DOHH2 (cell line): ENCODE measurements around the gene CFAP298.

ENCODE experiments used
- H3F3A ChIP-seq: fragments of 200-600 bp; sonication (generic), shearing (Covaris generic); 2 replicates; pipeline ENCODE4 v1.6.0; 2016; ENCODE audit warnings: antibody characterized with exemption, mild to moderate bottlenecking; ENCODE audit not compliant: control insufficient read depth, insufficient read depth
- H3K27ac ChIP-seq: fragments of 200-600 bp; sonication (generic); 2 replicates; pipeline ENCODE4 v1.5.1; 2014; ENCODE audit warnings: low read depth, mild to moderate bottlenecking, low read length, moderate library complexity
- H3K27me3 ChIP-seq: fragments of 200-600 bp; sonication (generic); 2 replicates; pipeline ENCODE4 v1.6.1; 2014; ENCODE audit warnings: mild to moderate bottlenecking, low read length, mixed read lengths; ENCODE audit not compliant: control insufficient read depth
- H3K36me3 ChIP-seq: fragments of 200-600 bp; sonication (generic); 2 replicates; pipeline ENCODE4 v1.6.1; 2014; ENCODE audit warnings: mild to moderate bottlenecking, low read length, moderate library complexity, mixed read lengths; ENCODE audit not compliant: control insufficient read depth
- H3K4me1 ChIP-seq: fragments of 200-600 bp; sonication (generic); 2 replicates; pipeline ENCODE4 v1.6.1; 2014; ENCODE audit warnings: mild to moderate bottlenecking, low read length, mixed read lengths; ENCODE audit not compliant: control insufficient read depth
- H3K4me2 ChIP-seq: fragments of 200-600 bp; sonication (generic); 2 replicates; pipeline ENCODE4 v1.6.0; 2014; ENCODE audit warnings: mild to moderate bottlenecking, low read length, moderate library complexity
- H3K4me3 ChIP-seq: fragments of 200-600 bp; sonication (generic); 2 replicates; pipeline ENCODE4 v1.5.1; 2014; ENCODE audit warnings: mild to moderate bottlenecking, low read length, mixed read lengths
- H3K79me2 ChIP-seq: fragments of 200-600 bp; sonication (generic); 2 replicates; pipeline ENCODE4 v1.6.1; 2014; ENCODE audit warnings: mild to moderate bottlenecking, low read length, mixed read lengths; ENCODE audit not compliant: control insufficient read depth
- H3K9me2 ChIP-seq: fragments of 200-600 bp; sonication (generic); replicated peaks from 2 replicates; pipeline ENCODE4 v1.6.1; 2014; ENCODE audit warnings: mild to moderate bottlenecking, low read length, mixed read lengths; ENCODE audit not compliant: control insufficient read depth
- H3K9me3 ChIP-seq: fragments of 200-600 bp; sonication (generic); 2 replicates; pipeline ENCODE4 v1.6.1; 2014; ENCODE audit warnings: antibody characterized with exemption, low read length, mixed read lengths; ENCODE audit not compliant: control insufficient read depth, insufficient read depth
- H4K20me1 ChIP-seq: fragments of 200-600 bp; sonication (generic); 2 replicates; pipeline ENCODE4 v1.6.0; 2014; ENCODE audit warnings: low read depth, mild to moderate bottlenecking, antibody characterized with exemption, low read length, moderate library complexity; ENCODE audit not compliant: control insufficient read depth, insufficient read depth
- CTCF ChIP-seq: fragments of 200-600 bp; sonication (generic); IDR thresholded peaks from one replicate; pipeline ENCODE4 v1.5.1; 2014; ENCODE audit warnings: antibody characterized with exemption, mild to moderate bottlenecking, low read depth, low read length; ENCODE audit not compliant: poor library complexity, severe bottlenecking
- EZH2phosphoT487 ChIP-seq: fragments of 200-600 bp; sonication (generic); IDR thresholded peaks from 2 replicates; pipeline ENCODE4 v1.6.1; 2017; ENCODE audit warnings: borderline replicate concordance, mild to moderate bottlenecking, antibody characterized with exemption, low read length, moderate library complexity, mixed read lengths

Gene CFAP298

GRCh38 chr21:32581732-32582131 lies 30.4 kb downstream of the CFAP298 start:
- Histone ChIP-seq H4K20me1 (no peaks in the 10 kb centered on the region), H3K9me3 (no peaks in the 10 kb centered on the region), H3K4me1 (no peaks in the 10 kb centered on the region), H3K27me3 (no peaks in the 10 kb centered on the region), H3F3A (no peaks in the 10 kb centered on the region), H3K4me3 (no peak overlapping the region), H3K4me2 (no peak overlapping the region), H3K27ac (no peak overlapping the region), H3K79me2 (no peaks in the 10 kb centered on the region), H3K9me2 (no peaks in the 10 kb centered on the region), H3K36me3 (no peaks in the 10 kb centered on the region)
- no peak for TF ChIP-seq CTCF
- TF ChIP-seq EZH2phosphoT487: no peak

DNA sequence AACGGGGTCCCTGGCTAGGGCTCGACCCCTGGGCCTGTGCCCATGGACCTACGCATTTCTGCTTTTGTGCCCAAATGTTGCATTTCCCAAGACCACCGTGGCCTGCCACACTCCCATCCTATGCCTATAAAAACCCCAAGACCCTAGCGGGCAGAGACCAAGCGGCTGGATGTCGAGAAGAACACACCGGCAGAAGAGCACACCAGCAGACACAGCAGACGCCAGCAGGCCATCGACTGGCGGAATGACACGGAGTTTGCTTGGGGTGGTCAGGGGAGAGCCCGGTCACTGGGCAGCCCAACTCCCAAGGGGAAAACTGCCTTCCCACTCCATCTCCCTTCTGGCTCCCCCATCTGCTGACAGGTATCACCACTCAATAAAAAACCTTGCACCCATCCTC lies 31.2 kb downstream of the CFAP298 start:
- Histone ChIP-seq H3K27ac (no peak overlapping the region), H3K9me3 (no peaks in the 10 kb centered on the region), H3K4me2 (no peak overlapping the region), H3K4me1 (no peaks in the 10 kb centered on the region), H3K27me3 (no peaks in the 10 kb centered on the region), H4K20me1 (no peaks in the 10 kb centered on the region), H3K36me3 (no peaks in the 10 kb centered on the region), H3K4me3 (no peak overlapping the region), H3K9me2 (no peaks in the 10 kb centered on the region), H3K79me2 (no peaks in the 10 kb centered on the region), H3F3A (no peaks in the 10 kb centered on the region)
- TF ChIP-seq EZH2phosphoT487 (no peak), CTCF (no peak)

DNA sequence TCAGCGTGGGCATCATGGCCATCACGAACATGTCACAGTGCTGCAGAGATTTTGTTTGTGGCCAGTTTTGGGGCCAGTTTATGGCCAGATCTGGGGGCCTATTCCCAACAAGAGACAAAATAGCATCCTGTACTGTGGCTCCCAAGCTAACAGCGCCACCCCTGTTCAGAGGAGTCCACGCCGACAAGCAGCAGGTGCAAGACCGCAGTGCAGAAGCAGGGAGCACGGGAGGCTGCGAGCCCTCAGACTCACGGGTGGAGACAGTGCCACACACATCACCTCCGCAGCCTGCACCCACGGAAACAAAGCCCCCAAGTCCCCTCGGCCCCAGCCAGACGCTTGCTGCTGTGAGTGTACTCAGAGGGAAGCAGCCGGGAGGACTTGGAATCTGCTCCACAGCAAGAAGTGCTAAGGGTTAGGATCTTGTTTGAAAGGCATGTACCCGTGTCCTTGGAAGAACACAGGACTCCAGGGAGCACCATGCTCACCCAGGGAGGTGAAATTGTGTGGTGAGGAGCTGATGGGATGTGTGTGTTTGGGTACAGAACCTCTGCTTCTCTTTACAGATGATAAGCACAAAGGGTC lies 34.0 kb downstream of the CFAP298 start:
- H3K27me3 ChIP-seq: no peaks in the 10 kb centered on the region
- no peaks in the 10 kb centered on the region for H3K79me2 ChIP-seq
- no peaks in the 10 kb centered on the region for H4K20me1 ChIP-seq
- H3K9me2 ChIP-seq: no peaks in the 10 kb centered on the region
- H3K4me1 ChIP-seq: no peaks in the 10 kb centered on the region
- H3K27ac ChIP-seq: no peak overlapping the region
- no peaks in the 10 kb centered on the region for H3K9me3 ChIP-seq
- no peaks in the 10 kb centered on the region for H3K36me3 ChIP-seq
- H3K4me2 ChIP-seq: no peak overlapping the region
- H3F3A ChIP-seq: no peaks in the 10 kb centered on the region
- H3K4me3 ChIP-seq: no peak overlapping the region
- TF ChIP-seq CTCF (peak; percentile 48), EZH2phosphoT487 (no peak)

DNA sequence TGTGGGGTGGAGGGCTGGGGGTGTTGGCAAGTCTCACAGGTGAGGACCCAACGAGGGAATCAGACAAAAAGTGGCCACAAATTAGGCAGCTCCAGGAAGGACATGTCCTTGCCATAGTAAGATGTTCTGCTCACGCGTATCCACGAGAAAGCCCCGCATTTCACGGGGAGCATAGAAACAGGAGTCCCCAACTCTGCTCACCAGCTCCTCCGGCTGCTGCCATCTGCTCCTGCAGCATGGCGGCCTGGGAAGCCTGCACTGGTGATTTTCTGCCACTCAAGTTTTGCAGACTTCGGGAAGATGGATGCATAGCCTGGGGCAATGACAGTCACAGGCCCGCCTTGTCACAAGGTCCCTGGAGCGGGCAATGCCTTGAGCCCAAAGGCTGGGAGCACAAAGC lies 36.2 kb downstream of the CFAP298 start:
- no peak overlapping the region for H3K4me3 ChIP-seq
- no peaks in the 10 kb centered on the region for H3K27me3 ChIP-seq
- H4K20me1 ChIP-seq: no peaks in the 10 kb centered on the region
- H3K4me2 ChIP-seq: no peak overlapping the region
- no peaks in the 10 kb centered on the region for H3F3A ChIP-seq
- no peaks in the 10 kb centered on the region for H3K9me3 ChIP-seq
- TF ChIP-seq CTCF (no peak), EZH2phosphoT487 (no peak)
- no peaks in the 10 kb centered on the region for H3K79me2 ChIP-seq
- H3K9me2 ChIP-seq: no peaks in the 10 kb centered on the region
- no peaks in the 10 kb centered on the region for H3K36me3 ChIP-seq
- H3K4me1 ChIP-seq: no peaks in the 10 kb centered on the region; the same call in 1 of the 2 replicates
- no peak overlapping the region for H3K27ac ChIP-seq
